ENCODE data around the gene BTBD16. TPM values are rescaled to one million over a fixed set of nuclear protein-coding genes. Genes with fewer than 3 reads are reported as not detected.

Gene BTBD16
- total and polyA plus RNA-seq, 9 donors, result 0.42 to 1.8 TPM; not detected in 7

DNA sequence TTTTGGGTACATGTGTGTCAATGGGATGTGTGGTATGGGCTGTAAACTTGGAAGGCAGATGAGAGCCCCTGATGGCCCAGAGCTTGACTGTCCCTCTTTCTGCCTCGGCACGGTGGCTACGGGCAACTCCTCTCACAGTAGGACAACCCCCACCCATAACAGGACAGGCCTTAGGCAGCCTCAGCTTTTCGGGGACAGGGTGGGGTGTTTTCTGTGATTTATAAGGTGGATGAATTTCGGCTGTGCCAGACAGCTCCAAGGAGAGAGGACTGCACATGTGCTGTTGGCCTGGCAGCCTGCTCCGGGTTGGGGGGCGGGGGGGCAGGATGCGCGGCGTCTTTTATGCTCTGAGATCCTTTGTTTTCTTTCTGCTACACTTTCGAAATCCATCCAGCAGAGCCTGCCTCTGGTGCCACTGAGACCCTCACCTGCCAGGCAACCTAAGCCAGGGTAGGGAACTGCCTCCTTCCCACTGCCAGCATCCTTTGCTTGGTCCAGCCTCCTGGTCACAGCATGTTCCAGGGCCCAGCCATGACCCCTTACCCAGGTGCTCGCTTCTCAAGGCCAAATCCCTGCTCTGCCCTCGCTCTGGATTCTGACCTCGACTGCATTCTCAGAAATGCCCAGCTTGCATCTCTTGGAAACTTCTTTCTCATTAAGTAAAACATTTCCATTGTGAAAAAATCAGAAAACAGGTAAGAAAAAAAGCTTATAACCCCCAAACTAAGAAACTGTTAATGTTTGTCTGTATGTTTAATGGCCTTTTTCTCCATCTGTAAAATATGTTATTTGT is 15.4 kb upstream of the BTBD16 start:
- intact Hi-C loops (cut with DNase I), result no loop called here
- WGBS, 3 donors, result 83 to 88% (median 84%) methylated on average over 14 of the region's 14 CpGs
- Histone ChIP-seq H3K9me3 (no peaks in the 10 kb centered on the region), H3K27ac (no peak overlapping the region), H3K4me1 (ENCODE audit: insufficient read depth) (peaks cover 1% of the 10 kb centered on the region), H3K36me3 (no peaks in the 10 kb centered on the region), H3K27me3 (no peaks in the 10 kb centered on the region), H3K4me3 (no peak overlapping the region)
- TF ChIP-seq EP300 (IDR thresholded peaks at IDR 0.05) (no peak), POLR2A (IDR thresholded peaks at IDR 0.05) (no peak)
- TF ChIP-seq, protein P1, sequence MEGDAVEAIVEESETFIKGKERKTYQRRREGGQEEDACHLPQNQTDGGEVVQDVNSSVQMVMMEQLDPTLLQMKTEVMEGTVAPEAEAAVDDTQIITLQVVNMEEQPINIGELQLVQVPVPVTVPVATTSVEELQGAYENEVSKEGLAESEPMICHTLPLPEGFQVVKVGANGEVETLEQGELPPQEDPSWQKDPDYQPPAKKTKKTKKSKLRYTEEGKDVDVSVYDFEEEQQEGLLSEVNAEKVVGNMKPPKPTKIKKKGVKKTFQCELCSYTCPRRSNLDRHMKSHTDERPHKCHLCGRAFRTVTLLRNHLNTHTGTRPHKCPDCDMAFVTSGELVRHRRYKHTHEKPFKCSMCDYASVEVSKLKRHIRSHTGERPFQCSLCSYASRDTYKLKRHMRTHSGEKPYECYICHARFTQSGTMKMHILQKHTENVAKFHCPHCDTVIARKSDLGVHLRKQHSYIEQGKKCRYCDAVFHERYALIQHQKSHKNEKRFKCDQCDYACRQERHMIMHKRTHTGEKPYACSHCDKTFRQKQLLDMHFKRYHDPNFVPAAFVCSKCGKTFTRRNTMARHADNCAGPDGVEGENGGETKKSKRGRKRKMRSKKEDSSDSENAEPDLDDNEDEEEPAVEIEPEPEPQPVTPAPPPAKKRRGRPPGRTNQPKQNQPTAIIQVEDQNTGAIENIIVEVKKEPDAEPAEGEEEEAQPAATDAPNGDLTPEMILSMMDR (IDR thresholded peaks at IDR 0.05), result no peak
- no peak for DNase-seq

DNA sequence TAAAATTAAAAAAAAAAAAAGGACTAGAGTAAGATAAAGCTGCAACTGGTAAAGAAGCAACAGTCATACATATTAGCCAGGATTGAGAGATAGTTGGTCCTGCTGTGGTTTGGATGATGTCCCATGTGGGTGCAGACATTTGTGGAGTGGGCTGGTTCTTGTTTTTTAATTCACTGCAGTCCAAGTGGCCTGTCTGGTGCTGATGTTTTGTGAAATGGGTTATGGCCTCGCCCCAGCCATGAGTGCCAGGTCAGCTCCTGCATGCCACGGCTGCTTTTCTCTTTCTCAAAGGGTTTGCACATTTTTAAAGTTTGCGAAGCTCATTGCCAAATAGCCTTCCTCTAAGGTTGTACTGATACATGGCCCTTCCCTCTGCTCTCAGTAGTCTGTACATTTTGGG is 14.1 kb upstream of the BTBD16 start:
- H3K36me3 ChIP-seq, result no peaks in the 10 kb centered on the region
- WGBS, 3 donors, result 65 to 79% (median 75%) methylated on average over 3 of the region's 3 CpGs

DNA sequence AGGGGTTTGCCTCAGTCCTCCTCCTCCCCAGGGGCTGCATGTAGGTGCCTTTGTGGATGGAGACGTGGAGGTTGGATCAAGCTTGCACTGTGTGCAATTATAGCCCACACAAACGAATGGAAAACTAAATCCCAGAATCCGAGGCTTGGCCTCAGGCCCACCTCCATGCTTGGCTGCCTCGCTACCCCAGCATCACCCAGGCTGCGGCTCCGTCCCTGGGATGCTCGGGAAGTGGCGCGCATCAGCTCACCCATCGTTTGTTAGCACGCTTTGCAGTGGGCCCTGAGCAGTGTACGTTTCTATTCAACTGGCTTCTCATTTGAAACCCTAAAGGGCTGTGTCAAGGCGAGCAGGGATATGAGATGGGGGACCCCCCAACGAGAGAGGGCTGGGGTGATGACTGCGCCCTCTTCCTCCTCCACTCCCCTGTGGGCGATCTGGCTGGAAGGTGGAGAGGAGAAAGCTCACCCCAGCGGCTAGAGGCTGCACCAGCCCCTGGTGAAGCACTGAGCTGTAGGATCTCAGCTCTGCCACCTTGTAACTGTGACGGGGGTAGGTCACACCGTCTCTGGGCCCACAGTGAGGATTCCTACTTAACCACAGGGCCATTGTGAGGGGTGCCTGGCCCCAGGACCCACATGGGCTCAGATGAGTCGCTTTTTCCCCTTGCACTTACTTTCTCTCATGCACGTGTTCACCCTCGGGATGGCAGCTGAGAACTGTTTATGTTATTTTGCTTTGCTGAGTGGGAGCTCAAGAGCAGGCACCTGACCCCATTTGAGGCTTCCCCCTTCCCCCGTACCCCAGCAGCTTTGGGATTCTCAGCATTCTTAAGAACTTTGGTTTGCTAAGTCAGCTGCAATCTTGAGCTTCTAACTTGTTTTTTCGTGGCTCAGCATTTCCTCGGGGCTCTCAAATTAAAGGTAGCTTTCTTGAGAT is 12.7 kb upstream of the BTBD16 start:
- 60 to 71% (median 63%) methylated on average over 25 of the region's 25 CpGs for WGBS, 3 donors
- no peak overlapping the region for H3K27ac ChIP-seq
- no peak overlapping the region for H3K4me3 ChIP-seq
- peaks cover 1% of the 10 kb centered on the region for H3K4me1 ChIP-seq (ENCODE audit: insufficient read depth)
- H3K27me3 ChIP-seq, result no peaks in the 10 kb centered on the region
- H3K36me3 ChIP-seq, result no peaks in the 10 kb centered on the region
- intact Hi-C loops (cut with DNase I), result no loop called here
- no peaks in the 10 kb centered on the region for H3K9me3 ChIP-seq
- DNase-seq, result no peak
- TF ChIP-seq EP300 (IDR thresholded peaks at IDR 0.05) (no peak), POLR2A (IDR thresholded peaks at IDR 0.05) (no peak)
- TF ChIP-seq, protein P1 (IDR thresholded peaks at IDR 0.05), result no peak

More for the DNA sequence above, 14.1 kb upstream of the BTBD16 start:
- no peak for DNase-seq
- Histone ChIP-seq H3K4me3 (no peak overlapping the region), H3K4me1 (ENCODE audit: insufficient read depth) (peaks cover 1% of the 10 kb centered on the region), H3K9me3 (no peaks in the 10 kb centered on the region), H3K27ac (no peak overlapping the region), H3K27me3 (no peaks in the 10 kb centered on the region)
- intact Hi-C loops (cut with DNase I), result no loop called here
- TF ChIP-seq, protein P1 (IDR thresholded peaks at IDR 0.05), result no peak
- TF ChIP-seq EP300 (IDR thresholded peaks at IDR 0.05) (no peak), POLR2A (IDR thresholded peaks at IDR 0.05) (no peak)

DNA sequence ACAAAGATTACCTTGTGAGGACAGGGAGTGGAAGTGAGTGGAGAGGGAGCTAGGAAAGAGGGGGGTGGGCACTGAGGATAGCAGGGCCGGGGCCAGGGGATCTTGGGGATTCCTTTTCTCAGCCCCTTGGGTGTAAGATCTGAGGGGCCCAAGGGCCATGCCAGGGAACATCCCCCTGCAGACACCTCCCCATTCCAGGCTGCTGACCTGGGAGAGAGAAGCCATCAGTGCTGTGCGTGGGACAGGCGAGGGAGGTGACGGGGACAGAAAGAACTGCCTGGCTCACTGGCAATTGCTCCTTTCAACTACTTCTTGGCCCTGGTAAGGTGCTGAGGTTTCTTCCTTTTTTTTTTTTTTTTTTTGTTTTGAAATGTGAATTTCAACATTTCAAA is 12.0 kb upstream of the BTBD16 start:
- no peaks in the 10 kb centered on the region for H3K36me3 ChIP-seq
- no peak overlapping the region for H3K27ac ChIP-seq
- H3K9me3 ChIP-seq, result no peaks in the 10 kb centered on the region
- H3K27me3 ChIP-seq, result no peaks in the 10 kb centered on the region
- no peak for TF ChIP-seq POLR2A (IDR thresholded peaks at IDR 0.05)
- TF ChIP-seq, protein P1 (IDR thresholded peaks at IDR 0.05), result no peak
- TF ChIP-seq EP300 (IDR thresholded peaks at IDR 0.05), result no peak
- 84 to 88% (median 85%) methylated on average over 4 of the region's 4 CpGs for WGBS, 3 donors
- DNase-seq, result no peak
- H3K4me3 ChIP-seq, result no peak overlapping the region
- H3K4me1 ChIP-seq (ENCODE audit: insufficient read depth), result peaks cover 1% of the 10 kb centered on the region
- intact Hi-C loops (cut with DNase I), result no loop called here

Measured in ovary (tissue), 9 donors.